Activated naive CD8-positive, alpha-beta T cell treated with anti-CD3 and anti-CD28 coated beads, Interleukin-2, amount 10 ng/mL, durations not matched to agents 7 days and 5 days (primary cell): ENCODE data around the gene IKZF1. TPM values are rescaled to one million over a fixed set of nuclear protein-coding genes. Genes with fewer than 3 reads are reported as not detected.

Source experiments
- ATAC-seq: fragments of 150-1000 bp; cut with Tn5 transposase; one replicate; pipeline ENCODE4 v1.10.0; 2021; ENCODE audit warnings: low read depth, moderate library complexity
- POLR2A ChIA-PET: fragments of 350-600 bp; sonication (Branson Sonifier 250); formaldehyde crosslinking; loops from one replicate; lab custom pipeline; 2021; ENCODE audit warnings: antibody characterized with exemption; lab: Charles Lee
- DNase-seq: peaks from one replicate; pipeline ENCODE4 v3.0.0; 2021
- H3K27ac Mint-ChIP-seq: one replicate; pipeline ENCODE4 v1.8.0; 2022; ENCODE audit warnings: mild to moderate bottlenecking, mixed read lengths
- H3K27me3 Mint-ChIP-seq: one replicate; pipeline ENCODE4 v1.8.0; 2022; ENCODE audit warnings: mild to moderate bottlenecking, moderate library complexity, mixed read lengths
- H3K36me3 Mint-ChIP-seq: one replicate; pipeline ENCODE4 v1.8.0; 2021; ENCODE audit warnings: mild to moderate bottlenecking, mixed read lengths
- H3K4me1 Mint-ChIP-seq: one replicate; pipeline ENCODE4 v1.8.0; 2021; ENCODE audit warnings: mixed read lengths
- H3K4me3 Mint-ChIP-seq: one replicate; pipeline ENCODE4 v1.8.0; 2022; ENCODE audit warnings: mild to moderate bottlenecking, moderate library complexity, mixed read lengths
- H3K9me3 Mint-ChIP-seq: one replicate; pipeline ENCODE4 v1.8.0; 2021; ENCODE audit warnings: mixed read lengths
- total RNA-seq, 2 experiments: library from RNA; stranded (reverse); gene quantifications; one replicate each; pipeline ENCODE4 v1.2.3, GENCODE V29; 2021

IKZF1 gene
- total RNA-seq, 2 experiments from 2014 or later, result 383 to 410 TPM

DNA sequence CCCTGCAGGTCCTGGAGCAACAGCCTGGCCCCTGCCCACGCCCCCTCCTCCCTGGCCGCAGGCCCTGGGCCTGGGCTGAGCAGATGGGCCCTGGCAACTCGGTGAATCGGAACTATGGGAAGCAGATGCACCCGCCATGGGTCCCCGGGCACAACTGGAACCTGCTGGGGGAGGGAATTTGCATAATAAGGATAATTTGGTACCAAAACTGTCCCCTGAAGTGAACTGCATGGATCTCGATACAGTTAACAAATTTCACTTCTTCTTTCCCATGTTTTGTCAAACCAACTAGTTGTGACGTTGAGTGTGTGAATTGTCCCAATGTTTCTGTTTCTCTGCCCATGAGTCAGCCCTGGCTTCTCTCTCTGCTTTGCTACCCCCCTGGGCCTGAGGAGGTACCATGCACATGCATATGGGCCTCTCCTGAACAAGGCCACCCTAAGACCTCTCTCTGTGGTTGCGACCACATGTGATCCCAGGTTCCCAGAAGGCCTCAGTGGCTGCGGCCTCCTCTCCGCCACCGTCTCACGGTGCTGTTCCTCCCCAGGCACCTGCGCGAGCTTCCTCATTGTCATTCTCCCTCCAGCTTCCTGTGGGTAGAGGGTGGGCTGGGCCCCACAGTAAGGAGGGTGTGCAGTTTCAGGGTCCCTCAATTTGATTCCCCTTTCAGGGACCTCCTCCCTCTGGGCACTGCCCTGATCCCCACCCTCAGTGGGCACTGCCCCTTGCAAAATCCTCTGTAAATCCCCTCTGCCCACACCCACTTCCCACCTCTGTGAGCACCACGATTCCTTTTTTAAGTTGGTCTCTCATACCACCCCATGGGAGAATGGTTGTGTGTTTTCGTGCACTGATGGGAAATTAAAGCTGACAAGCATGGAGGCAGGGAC is 105.6 kb downstream of the IKZF1 start:
- POLR2A ChIA-PET, result interaction anchor here (0.6 to 1.3 kb wide), 4 partner anchors 18 to 205 kb away, joined by 3 to 4 read pairs (median 3); no protein-coding TSS in a partner anchor
- Mint-ChIP-seq H3K4me3 (peak overlapping the region; percentile 60), H3K9me3 (no peaks in the 10 kb centered on the region), H3K27ac (peak overlapping the region; percentile 83), H3K27me3 (no peaks in the 10 kb centered on the region), H3K36me3 (peaks cover 6% of the 10 kb centered on the region), H3K4me1 (peaks cover 53% of the 10 kb centered on the region)
- no peak for DNase-seq
- peak; percentile 46 for ATAC-seq

DNA sequence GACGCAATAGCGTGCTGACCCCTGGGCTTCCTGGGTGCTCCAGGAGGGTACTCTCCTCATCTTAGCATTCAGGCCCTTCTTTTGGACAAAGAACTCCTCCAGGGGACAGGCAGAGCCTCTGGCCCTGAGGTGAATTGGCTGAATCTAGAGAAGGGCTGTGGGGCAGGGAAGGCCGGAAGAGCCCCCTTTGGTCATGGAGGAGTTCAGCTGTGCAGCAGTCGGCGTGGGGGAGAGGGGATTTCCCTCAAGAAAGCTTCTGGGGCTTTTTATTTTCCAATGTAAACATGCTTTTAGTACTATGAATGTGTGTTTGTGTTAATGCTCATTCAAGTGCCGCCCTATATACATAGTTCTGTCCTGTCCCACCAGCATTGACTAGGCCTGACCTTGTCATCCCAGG is 106.8 kb downstream of the IKZF1 start:
- H3K9me3 Mint-ChIP-seq, result no peaks in the 10 kb centered on the region
- H3K27ac Mint-ChIP-seq, result peak overlapping the region; percentile 83
- H3K4me1 Mint-ChIP-seq, result peaks cover 62% of the 10 kb centered on the region
- DNase-seq, result no peak
- no peak for ATAC-seq
- peaks cover 5% of the 10 kb centered on the region for H3K36me3 Mint-ChIP-seq
- H3K4me3 Mint-ChIP-seq, result no peak overlapping the region
- POLR2A ChIA-PET, result interaction anchor here (0.5 kb wide), 1 partner anchor 966 kb away, joined by 9 read pairs; no protein-coding TSS in a partner anchor
- H3K27me3 Mint-ChIP-seq, result no peaks in the 10 kb centered on the region

DNA sequence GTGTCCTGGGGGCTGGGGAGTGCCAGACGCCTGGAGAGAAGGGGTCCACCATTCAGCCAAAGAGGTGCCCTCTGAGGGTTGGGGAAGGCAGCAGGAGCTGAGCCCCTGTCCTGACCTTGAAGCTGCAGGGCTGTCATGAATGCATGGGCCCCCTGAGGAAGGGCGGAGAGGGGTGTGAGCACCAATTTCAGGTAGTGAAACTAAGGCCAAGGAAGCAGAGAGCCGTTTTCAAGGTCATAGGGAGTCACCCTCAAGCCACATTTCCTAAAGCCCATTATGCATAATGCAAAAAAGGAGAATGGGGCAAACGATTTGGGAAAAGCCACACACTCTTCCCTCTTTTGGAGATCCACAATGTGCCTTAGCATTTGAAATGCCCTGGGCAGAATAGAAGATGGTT is 108.5 kb downstream of the IKZF1 start:
- Mint-ChIP-seq H3K4me1 (peaks cover 62% of the 10 kb centered on the region), H3K27ac (no peak overlapping the region), H3K36me3 (peaks cover 3% of the 10 kb centered on the region), H3K27me3 (no peaks in the 10 kb centered on the region), H3K4me3 (no peak overlapping the region), H3K9me3 (no peaks in the 10 kb centered on the region)
- POLR2A ChIA-PET, result no interaction called here
- ATAC-seq (no peak), DNase-seq (no peak)

DNA sequence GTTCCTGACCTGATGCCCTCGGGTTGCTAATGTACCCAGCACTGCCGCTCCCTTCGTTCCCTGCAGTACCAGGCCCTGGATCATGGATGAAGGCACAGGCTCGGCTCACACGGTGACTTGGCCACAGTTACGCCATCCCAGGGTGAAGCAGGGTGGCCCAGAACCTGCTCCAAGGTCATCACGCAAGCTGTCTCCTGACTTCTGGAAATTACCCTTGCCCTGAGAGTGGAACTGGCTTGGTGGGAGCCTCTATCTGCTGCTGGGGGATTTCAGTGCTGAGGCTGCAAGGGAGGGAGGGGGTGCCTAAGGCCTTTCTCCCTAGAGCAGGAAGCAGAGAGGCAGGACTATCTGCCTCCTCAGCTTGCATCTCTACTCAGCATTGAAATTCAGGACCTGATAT is 109.0 kb downstream of the IKZF1 start:
- DNase-seq (no peak), ATAC-seq (no peak)
- no peaks in the 10 kb centered on the region for H3K9me3 Mint-ChIP-seq
- peaks cover 2% of the 10 kb centered on the region for H3K36me3 Mint-ChIP-seq
- no peaks in the 10 kb centered on the region for H3K27me3 Mint-ChIP-seq
- H3K4me1 Mint-ChIP-seq, result peaks cover 58% of the 10 kb centered on the region
- POLR2A ChIA-PET, result no interaction called here
- H3K4me3 Mint-ChIP-seq, result no peak overlapping the region
- no peak overlapping the region for H3K27ac Mint-ChIP-seq

DNA sequence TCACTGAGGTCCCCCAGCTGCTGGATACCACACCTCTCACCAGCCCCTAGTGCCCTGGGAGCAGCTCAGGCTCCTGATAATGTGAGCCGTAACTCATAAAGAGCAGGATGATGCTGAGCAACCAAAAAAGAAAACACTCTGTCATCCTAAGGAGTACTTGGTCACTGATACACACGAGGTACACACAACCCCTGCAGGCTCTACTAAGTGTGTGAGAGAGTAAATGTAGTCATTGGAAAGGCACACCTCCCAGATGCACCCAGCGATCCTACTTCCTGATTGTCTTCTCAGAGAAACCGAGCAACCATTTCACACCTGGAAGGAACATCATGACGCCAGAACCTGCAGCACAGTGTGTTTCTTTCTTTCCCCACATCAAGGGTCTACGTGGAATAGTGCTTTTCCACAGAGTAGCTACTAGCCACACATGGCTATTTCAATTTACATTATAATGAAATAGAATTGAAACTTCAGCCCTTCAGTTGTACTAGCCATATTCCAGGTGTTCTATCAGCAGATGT is 111.4 kb downstream of the IKZF1 start:
- Mint-ChIP-seq H3K9me3 (no peaks in the 10 kb centered on the region), H3K27me3 (no peaks in the 10 kb centered on the region), H3K27ac (peak overlapping the region; percentile 80), H3K4me1 (peaks cover 37% of the 10 kb centered on the region), H3K36me3 (no peaks in the 10 kb centered on the region), H3K4me3 (peak overlapping the region; percentile 73)
- DNase-seq (no peak), ATAC-seq (peak; percentile 35)
- POLR2A ChIA-PET, result no interaction called here

DNA sequence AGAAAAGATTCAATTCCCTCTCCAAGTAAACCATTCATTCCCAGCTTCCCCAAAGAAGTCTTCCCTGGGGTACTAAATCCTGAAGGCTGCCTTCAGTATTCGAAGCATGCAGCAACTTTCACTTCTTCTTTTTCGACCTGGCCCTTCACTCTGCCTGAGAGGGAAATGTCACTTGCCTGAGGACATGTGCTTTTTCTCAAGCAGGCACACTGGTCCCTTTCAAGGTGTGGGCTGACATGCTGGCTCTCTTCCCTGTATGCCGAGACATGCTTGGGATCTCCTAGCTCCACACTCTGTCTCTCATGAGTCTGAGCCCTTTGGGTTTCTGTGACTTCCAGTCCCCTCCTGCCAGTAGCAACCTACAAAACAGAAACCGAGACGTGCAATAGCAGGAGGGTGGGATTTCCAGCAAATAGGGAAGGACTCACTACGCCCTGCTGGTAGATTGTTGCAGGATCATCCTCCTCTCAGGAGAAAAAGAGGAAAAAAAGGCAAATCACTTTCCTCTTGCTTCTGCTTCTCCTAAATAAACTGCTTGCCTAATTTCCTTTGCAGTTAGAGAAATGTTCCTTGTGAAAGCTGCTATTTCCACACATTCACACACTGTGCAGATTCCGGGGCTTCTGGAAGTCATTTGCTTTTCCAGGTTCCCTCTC is 112.1 kb downstream of the IKZF1 start:
- POLR2A ChIA-PET, result no interaction called here
- Mint-ChIP-seq H3K27ac (peak overlapping the region; percentile 80), H3K36me3 (no peaks in the 10 kb centered on the region), H3K27me3 (no peaks in the 10 kb centered on the region), H3K9me3 (no peaks in the 10 kb centered on the region), H3K4me3 (peak overlapping the region; percentile 73), H3K4me1 (peaks cover 32% of the 10 kb centered on the region)
- ATAC-seq (no peak), DNase-seq (no peak)

DNA sequence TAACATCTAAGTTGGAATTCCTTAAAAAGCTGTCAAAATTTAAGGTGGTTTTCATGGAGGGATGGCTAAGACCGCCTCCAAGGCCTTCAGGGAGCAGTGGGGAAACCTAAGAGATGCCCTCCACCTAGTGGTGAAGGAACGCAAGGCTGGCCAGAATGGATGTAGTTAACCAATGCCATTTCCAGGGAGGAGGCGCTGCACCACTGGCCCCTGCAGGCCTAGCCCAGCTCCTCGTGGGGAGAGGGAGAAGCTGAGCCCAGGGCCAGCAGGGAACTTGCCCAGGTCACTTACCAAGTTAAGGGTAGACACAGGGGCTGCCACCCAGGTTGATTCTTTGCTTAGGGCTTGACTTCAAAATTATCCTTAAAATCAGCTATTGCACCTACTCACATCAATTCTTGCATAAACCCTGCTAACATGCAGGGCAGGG is 113.6 kb downstream of the IKZF1 start:
- H3K27ac Mint-ChIP-seq, result no peak overlapping the region
- peak; percentile 67 for DNase-seq
- H3K4me3 Mint-ChIP-seq, result no peak overlapping the region
- no peaks in the 10 kb centered on the region for H3K27me3 Mint-ChIP-seq
- H3K36me3 Mint-ChIP-seq, result no peaks in the 10 kb centered on the region
- H3K9me3 Mint-ChIP-seq, result no peaks in the 10 kb centered on the region
- peak; percentile 88 for ATAC-seq
- POLR2A ChIA-PET, result interaction anchor here (1.6 kb wide), 1 partner anchor 212 kb away, joined by 7 read pairs; no protein-coding TSS in a partner anchor
- peaks cover 30% of the 10 kb centered on the region for H3K4me1 Mint-ChIP-seq

DNA sequence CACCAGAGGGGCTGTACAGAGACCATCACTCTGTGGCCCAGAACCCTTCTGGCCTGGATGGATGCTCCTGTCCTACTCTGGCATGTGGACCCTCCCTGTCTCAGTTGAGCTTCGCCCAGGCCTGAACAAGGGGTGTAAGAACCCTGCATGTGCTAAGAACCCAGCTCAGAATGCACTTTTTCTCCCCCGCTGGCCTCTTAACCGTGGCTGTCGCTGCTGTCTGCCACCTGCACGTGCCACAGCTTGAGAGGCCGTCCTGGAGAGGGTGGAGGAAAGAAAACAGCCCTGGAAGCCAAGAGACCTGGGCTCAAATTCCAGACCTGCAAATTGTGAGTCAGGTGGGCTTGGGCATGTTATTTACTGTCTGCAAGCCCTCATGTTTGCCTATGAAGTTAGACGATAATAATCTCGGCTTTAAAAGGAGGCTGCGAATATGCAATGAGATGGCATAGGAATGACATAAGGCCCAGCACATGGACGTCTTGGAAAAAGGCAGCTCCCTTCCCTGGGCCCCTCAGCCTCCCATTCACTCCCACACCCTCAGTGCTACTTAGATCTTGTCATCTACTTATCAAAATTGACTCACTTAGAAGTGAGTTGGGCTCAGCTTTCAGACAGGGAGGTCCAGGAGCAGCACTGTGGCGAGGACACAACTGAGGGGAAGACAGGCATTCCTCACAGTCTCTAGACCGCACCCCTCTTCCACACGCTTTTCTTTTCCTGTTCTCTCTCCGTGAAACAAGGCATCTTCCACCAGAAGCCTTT is 114.2 kb downstream of the IKZF1 start:
- Mint-ChIP-seq H3K9me3 (no peaks in the 10 kb centered on the region), H3K4me3 (no peak overlapping the region), H3K36me3 (no peaks in the 10 kb centered on the region), H3K27me3 (no peaks in the 10 kb centered on the region), H3K4me1 (peaks cover 30% of the 10 kb centered on the region), H3K27ac (no peak overlapping the region)
- POLR2A ChIA-PET, result interaction anchor here (1.6 kb wide), 1 partner anchor 212 kb away, joined by 7 read pairs; no protein-coding TSS in a partner anchor
- no peak for ATAC-seq
- DNase-seq, result no peak

DNA sequence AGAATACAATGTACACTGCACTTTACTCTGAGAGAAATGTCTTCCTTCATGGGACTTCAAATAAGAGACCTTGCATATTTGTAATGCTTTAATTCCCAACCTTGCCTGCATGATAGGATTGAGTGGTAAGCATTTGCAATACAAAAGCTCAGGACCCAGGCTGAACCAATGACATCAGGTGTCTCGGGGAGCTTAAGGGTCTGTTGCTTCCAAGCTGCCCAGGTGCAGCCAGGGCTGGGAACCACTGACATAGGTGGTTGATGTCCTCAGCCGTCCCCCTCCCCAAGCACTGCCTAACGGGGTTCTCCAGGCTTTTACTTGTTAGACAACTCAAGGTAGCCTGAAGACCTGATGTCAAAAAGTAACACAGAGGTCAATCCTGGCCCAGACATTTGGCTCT is 116.5 kb downstream of the IKZF1 start:
- H3K4me1 Mint-ChIP-seq, result peaks cover 16% of the 10 kb centered on the region
- no peak for ATAC-seq
- H3K4me3 Mint-ChIP-seq, result no peak overlapping the region
- DNase-seq, result no peak
- no peaks in the 10 kb centered on the region for H3K9me3 Mint-ChIP-seq
- POLR2A ChIA-PET, result interaction anchor here (0.7 kb wide), 1 partner anchor 81 kb away, joined by 4 read pairs; no protein-coding TSS in a partner anchor
- H3K36me3 Mint-ChIP-seq, result no peaks in the 10 kb centered on the region
- no peak overlapping the region for H3K27ac Mint-ChIP-seq
- no peaks in the 10 kb centered on the region for H3K27me3 Mint-ChIP-seq

DNA sequence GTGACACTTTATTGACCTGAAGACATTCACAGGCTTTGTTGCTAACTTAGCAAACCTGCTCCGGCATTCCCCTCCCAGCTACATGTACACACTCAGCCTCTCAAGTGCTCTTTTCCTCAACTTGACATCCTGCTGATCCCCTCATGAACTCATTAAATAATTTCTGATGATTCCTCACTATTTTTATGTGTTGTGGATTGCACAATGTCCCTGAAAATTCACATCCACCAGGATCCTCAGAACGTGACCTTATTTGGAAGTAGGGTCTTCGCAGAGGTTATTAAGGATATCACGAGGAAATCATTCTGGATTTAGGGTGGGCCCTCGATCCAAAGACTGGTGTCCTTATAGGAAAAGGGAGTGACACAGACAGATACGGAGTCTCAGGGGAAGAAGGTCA is 118.3 kb downstream of the IKZF1 start:
- no peaks in the 10 kb centered on the region for H3K4me1 Mint-ChIP-seq
- no peaks in the 10 kb centered on the region for H3K9me3 Mint-ChIP-seq
- POLR2A ChIA-PET, result no interaction called here
- H3K27me3 Mint-ChIP-seq, result no peaks in the 10 kb centered on the region
- ATAC-seq (no peak), DNase-seq (no peak)
- no peaks in the 10 kb centered on the region for H3K36me3 Mint-ChIP-seq
- H3K27ac Mint-ChIP-seq, result no peak overlapping the region
- H3K4me3 Mint-ChIP-seq, result no peak overlapping the region

DNA sequence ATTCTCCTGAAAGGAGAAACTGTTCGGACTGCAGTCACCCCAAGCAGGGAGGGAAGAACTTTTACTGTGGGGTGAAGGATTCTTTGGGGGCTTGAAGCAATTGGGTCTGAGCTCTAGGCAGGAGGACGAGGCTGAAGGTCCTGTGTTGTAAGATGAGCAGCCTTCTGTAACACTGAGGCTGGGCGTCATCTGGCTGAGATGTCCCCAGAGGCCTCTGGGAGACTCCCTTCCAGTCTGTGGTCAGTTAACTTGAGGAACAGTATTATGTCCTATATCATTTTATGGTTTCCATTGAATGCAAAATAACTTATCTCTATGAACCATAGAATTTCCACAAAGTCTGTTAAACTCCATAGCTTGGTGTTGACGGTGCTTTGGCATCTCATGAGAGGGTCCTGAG is 119.3 kb downstream of the IKZF1 start:
- H3K4me1 Mint-ChIP-seq, result no peaks in the 10 kb centered on the region
- H3K27ac Mint-ChIP-seq, result no peak overlapping the region
- DNase-seq, result no peak
- ATAC-seq, result no peak
- H3K36me3 Mint-ChIP-seq, result no peaks in the 10 kb centered on the region
- H3K27me3 Mint-ChIP-seq, result no peaks in the 10 kb centered on the region
- H3K4me3 Mint-ChIP-seq, result no peak overlapping the region
- POLR2A ChIA-PET, result no interaction called here
- H3K9me3 Mint-ChIP-seq, result no peaks in the 10 kb centered on the region

DNA sequence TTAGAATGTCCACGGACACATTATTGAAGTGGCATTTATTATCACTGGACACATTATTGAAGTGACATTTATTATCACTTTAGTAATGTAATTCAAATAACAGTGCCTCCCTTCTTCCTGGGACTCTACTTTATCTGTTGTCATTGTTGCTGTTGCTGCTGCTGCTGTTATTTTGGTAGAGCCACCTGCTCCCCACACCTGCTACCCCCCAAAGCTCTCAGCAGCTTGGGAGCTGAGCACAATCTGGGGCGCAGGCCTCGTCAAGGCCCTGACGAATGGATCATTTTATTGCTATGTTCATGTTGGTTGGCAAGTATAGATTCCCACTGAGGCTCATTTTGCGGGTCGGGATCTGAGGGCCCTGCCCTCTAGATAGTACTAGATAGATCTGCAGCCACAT is 120.8 kb downstream of the IKZF1 start:
- no peaks in the 10 kb centered on the region for H3K4me1 Mint-ChIP-seq
- POLR2A ChIA-PET, result no interaction called here
- H3K4me3 Mint-ChIP-seq, result no peak overlapping the region

More for the DNA sequence above, 120.8 kb downstream of the IKZF1 start:
- H3K36me3 Mint-ChIP-seq, result no peaks in the 10 kb centered on the region
- no peaks in the 10 kb centered on the region for H3K27me3 Mint-ChIP-seq
- DNase-seq (no peak), ATAC-seq (no peak)
- H3K9me3 Mint-ChIP-seq, result no peaks in the 10 kb centered on the region
- H3K27ac Mint-ChIP-seq, result no peak overlapping the region
